Astrocyte of the cerebellum (primary cell): ENCODE results near the gene SETD3.

Experiments used
- DNase-seq: peaks from one replicate; pipeline ENCODE4 v3.0.0-alpha.2; 2011; ENCODE audit warnings: low read depth
- H3K4me3 ChIP-seq: 2 replicates; pipeline ENCODE4 v1.5.1; 2011; ENCODE audit warnings: mild to moderate bottlenecking, low read depth, low read length, moderate library complexity
- in situ Hi-C: cut with HindIII; loops from 2 replicates; pipeline ENCODE4 v1.10.0; 2017; ENCODE audit warnings: low sequenced_read_pairs
- TF ChIP-seq, protein P1 (sequence below): IDR thresholded peaks from 2 replicates; pipeline ENCODE4 v1.5.1; 2012; ENCODE audit warnings: low read length, low read depth, moderate library complexity, mild to moderate bottlenecking; ENCODE audit errors: missing control alignments

SETD3 gene

DNA sequence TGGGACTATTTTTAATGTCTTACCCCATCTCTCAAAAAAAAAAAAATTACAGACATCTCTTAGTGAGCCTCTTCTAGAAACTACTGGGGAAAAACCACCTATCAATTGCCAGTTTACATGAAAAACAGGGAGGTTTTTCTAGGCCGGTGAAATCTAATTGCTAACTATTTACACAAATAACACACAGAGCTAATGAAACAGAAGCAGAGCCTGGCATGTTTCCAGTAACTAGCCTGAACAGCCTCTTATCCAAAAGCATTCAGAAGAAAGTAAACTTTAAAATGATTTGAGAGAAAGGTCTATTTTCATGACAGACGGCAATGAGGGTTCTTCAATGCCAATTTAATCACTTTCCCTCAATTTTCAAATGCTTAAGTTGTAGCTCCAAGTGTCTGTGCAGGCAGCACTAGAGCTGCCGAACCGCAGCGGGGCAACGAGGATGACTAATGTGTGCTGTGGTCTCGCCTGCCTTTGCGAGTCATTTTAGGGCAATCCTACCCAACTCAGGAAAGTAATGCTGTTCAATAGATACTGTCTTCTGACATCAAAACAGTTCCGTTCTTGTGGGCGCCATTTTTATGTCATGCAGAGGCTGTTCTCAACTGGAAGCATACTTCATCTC is 84.6 kb downstream of the SETD3 start:
- in situ Hi-C loops, result no loop called here
- DNase-seq, result peak; percentile 50
- TF ChIP-seq, protein P1, sequence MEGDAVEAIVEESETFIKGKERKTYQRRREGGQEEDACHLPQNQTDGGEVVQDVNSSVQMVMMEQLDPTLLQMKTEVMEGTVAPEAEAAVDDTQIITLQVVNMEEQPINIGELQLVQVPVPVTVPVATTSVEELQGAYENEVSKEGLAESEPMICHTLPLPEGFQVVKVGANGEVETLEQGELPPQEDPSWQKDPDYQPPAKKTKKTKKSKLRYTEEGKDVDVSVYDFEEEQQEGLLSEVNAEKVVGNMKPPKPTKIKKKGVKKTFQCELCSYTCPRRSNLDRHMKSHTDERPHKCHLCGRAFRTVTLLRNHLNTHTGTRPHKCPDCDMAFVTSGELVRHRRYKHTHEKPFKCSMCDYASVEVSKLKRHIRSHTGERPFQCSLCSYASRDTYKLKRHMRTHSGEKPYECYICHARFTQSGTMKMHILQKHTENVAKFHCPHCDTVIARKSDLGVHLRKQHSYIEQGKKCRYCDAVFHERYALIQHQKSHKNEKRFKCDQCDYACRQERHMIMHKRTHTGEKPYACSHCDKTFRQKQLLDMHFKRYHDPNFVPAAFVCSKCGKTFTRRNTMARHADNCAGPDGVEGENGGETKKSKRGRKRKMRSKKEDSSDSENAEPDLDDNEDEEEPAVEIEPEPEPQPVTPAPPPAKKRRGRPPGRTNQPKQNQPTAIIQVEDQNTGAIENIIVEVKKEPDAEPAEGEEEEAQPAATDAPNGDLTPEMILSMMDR, result no peak
- no peak overlapping the region for H3K4me3 ChIP-seq

DNA sequence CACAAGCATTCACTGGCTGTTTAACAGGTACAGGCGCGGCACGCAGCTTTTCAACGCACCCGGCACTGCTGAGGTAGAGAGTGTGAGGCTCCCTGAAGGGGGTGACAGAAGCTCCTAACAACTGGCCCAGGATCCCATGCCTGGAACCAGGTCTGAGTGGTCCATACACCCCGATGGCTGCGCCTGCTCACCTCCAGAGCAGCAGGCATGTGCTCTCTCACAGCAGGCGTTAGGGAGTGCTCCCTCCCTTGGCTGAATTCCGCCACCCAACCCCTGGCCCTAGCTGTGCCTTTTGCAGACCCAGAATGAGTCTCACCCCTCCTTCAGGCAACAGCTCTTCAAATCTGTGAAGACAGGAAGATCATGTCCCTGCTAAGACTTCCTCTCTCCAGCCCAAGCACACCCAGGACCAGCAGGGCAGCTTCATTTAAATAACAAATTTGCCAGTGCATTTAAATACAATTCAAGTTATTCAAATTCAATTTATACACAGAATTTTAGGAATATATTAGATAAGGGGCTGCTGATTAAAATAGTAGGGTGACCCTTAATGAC is 86.0 kb downstream of the SETD3 start:
- H3K4me3 ChIP-seq, result no peak overlapping the region
- in situ Hi-C loops, result no loop called here
- TF ChIP-seq, protein P1, result no peak
- DNase-seq, result no peak

DNA sequence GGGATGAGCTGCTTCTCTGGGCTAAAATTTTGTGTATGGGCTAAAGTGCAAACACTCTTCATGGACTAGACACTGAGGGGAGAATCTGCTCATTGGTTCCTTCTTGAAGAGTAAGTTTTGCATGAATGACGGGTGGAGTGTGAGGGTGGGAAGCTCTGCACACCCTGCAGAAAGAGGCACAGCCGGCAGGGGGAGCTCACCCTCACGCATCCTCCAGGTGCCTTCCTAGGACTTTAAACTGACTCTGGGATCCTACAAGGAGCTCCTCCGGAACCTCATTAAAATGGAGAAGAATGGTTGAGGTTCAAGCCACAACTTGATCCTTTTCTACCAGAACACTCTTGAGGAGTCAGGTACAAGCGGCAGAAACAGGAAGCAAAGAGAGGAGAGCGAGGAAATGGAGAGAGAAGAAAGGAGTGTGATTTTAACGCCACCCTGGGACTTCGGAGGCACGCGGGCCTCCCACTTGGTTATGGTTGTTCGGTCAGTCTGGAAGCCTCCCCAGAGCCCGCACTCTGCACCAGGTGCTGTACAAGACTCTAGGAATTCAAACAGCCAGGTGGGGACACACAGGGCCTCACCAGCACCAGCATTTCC is 87.5 kb downstream of the SETD3 start:
- TF ChIP-seq, protein P1, result peak; percentile 91
- no peak overlapping the region for H3K4me3 ChIP-seq
- no peak for DNase-seq
- in situ Hi-C loops, result no loop called here

DNA sequence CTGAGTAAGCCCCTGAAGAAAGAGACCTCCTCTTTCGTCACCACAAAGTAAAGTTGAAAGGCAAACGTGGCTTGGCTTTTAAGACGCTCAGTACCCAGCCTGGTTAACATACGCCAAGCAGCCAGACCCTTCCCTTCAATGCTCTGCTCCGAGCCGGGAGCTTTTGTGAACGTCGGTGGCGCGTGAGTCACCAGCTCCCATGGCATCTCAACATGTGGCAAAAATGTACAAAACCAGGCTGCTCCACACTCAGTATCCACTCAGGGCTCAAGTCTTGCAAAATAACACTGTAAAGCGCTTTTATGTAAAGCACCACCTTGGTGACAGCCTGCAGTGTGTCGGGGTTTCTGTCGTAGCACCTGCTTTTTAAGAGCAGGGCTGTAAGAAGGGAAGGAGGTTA is 89.0 kb downstream of the SETD3 start:
- no peak for DNase-seq
- no peak overlapping the region for H3K4me3 ChIP-seq
- in situ Hi-C loops, result no loop called here
- TF ChIP-seq, protein P1, result no peak

DNA sequence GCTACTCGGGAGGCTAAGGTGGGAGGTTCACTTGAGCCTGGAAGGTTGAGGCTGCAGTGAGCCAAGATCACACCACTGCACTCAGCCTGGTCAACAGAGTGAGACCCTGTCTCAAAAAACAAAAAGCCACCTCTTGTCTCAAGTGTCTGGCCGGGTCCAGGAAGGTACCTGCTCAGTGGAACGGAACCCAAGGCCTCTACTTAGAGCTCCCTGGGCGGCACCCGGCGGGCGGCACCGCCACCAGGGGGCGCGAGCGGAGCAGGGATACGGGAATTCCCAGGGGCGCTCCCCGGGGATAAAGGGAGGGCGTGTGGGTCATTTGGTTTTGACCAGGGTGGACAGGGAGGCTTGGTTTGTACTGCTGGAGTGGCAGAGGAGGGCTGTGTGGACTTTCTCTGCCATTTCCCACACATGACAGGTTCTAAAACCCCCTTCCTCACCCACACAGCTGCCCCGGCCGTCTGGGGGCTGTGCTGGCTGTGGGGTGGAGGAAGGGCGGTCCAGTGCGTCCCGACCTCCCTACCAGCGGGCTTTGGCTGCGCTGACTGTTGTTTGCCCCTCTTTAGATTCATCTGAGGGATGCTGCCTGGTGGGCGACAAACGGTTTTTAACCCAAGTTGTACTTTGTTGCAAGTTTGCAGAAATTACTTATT is 91.4 kb downstream of the SETD3 start:
- no peak for DNase-seq
- TF ChIP-seq, protein P1, result peak; percentile 79
- in situ Hi-C loops, result no loop called here
- H3K4me3 ChIP-seq, result no peak overlapping the region

DNA sequence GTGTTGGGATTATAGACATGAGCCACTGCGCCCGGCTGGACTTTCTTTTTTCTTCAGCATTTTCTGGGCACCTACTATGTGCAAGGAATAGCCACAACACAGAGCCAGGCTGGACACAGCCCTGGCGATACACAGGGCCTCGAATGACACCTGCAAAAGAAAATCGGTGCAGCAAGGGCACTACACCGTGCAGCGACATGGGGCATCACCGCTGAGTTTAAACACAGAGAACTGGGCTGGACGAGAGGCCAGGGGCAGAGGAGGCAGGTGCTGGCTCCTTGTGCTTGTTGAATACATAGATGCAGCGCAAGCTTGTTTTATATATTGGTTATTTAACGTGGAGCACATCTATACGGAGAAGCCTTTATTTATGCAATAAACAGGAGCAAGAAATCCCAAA is 92.4 kb downstream of the SETD3 start:
- in situ Hi-C loops, result no loop called here
- no peak overlapping the region for H3K4me3 ChIP-seq
- no peak for DNase-seq
- TF ChIP-seq, protein P1, result no peak
